Melanocyte of skin (primary cell): ENCODE results near the gene POC1B. TPM values are rescaled to one million over a fixed set of nuclear protein-coding genes. Genes with fewer than 3 reads are reported as not detected.

Experiments
- small RNA-seq, 2 donors: library from RNA; depleted of rRNA; stranded (forward); fragments of <200 nt; gene quantifications; one replicate each; pipeline ENCODE3, GENCODE V24; 2012
- total RNA-seq, 2 donors: library from RNA; depleted of rRNA; stranded (reverse); fragments of >200 nt; gene quantifications; 2 replicates each; pipeline ENCODE4 v1.2.3, GENCODE V29; 2012

POC1B gene
- 10 to 100 TPM; 12.4 to 20.0 TPM for total RNA-seq

GRCh38 chr12:89525824-89526770 is at the start of gene POC1B:
TSS of gene POC1B (minus strand) at chr12:89526047. CDS start at chr12:89525895, 152 bp downstream.

DNA sequence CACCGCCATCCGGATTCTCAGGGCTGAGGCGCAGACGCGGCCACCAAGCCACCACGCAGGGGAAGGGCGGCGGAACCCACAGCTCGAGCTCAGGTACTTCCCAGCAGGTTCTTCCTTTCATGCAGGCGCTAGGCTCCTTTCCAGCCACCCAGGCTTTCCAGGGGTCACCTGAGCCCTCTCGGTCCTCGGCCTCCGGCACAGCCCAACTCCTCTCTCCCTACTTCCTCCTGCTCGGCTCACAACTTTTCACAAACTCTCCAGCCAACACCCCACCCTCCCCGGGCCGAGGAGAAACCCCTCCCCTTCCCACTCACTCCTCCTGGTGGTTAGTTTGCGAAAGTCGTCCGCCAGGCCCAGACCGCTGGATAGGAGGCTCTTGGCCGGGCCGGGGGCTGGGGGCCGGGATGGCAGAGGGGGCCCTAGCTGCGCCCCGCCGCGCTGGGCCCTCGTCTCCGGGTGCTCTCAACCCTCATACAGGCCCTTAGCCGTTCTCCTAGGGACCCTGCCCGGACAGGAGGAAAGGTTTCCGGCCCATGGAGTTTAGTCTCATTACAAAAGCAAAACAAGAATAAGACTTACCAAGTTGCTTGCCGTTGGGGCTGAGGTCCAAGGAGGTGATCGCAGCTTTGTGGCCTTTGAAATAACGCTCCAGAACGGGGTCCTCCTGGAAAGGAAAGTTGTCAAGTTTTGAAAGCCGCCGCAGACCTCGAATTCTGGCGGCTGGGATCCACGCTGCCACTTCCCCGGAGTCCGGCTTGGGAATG is 1.1 kb downstream of the POC1B start, which contains the start of gene GALNT4:
GALNT4 (minus strand) TSS at position 256 of the 764 bp plus-strand sequence; CDS start at position 9, 247 bp downstream.

Small RNAs within 50 kb of the gene (small RNA-seq; reads per million reads assigned to genes)
- 0 reads per million in 2 donors for gene AC025034.2
- 0 to 0.09 reads per million in 2 donors for gene POC1B-GALNT4

Other genes with a start within 250 kb of the POC1B start
- 100 to 1,000 TPM in 1 of 2 donors, 10 to 100 TPM in 1; 40.6 to 190 TPM for gene DUSP6, start 173.5 kb downstream of the POC1B start, total RNA-seq
- 1 to 10 TPM; 7.2 to 7.3 TPM for gene GALNT4, start 1.3 kb downstream of the POC1B start, total RNA-seq
- 10 to 100 TPM; 15.5 to 20.6 TPM for gene ATP2B1, start 182.8 kb upstream of the POC1B start, total RNA-seq